Hippocampal formation (tissue), 2 donors: ENCODE results near the gene ARHGAP22.

Source experiments
- DNase-seq, 2 donors: peaks; one replicate each; lab custom pipeline; 2025; lab: John Stamatoyannopoulos, UW

The ARHGAP22 gene

DNA sequence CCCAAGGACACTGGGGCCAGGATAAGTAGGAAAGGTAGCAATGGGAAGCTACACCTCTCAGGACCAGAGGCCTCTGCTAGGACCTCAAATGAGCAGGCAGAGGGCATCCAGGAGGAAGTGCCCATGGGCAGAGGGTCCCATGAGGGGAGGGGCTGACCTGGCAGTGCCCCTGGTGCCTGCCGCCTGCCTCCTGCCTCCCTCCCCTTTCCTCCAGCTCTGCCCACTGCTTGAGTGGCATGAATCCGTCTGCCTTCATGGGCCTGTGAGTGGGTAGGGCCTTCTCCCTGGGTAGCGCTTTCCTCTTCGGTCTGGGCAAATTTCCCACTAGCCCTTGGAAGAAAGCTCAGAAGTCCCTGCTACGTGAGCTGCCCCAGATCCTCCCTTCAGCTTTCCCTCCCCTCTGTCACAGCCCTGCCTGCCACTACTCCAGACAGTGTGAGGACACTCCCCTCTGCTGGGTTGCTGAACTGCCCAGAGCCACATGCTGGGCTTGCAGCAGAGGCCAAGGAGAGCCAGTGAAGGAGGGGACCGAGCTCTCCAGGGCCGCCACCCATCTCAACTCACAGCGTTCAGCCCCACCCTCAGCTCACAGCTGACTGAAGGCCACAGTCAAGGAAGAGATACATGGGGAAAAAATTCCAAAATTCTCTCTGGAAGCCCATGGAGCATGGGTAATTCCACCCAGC is 141.4 kb downstream of the ARHGAP22 start:
- DNase-seq = no peak

DNA sequence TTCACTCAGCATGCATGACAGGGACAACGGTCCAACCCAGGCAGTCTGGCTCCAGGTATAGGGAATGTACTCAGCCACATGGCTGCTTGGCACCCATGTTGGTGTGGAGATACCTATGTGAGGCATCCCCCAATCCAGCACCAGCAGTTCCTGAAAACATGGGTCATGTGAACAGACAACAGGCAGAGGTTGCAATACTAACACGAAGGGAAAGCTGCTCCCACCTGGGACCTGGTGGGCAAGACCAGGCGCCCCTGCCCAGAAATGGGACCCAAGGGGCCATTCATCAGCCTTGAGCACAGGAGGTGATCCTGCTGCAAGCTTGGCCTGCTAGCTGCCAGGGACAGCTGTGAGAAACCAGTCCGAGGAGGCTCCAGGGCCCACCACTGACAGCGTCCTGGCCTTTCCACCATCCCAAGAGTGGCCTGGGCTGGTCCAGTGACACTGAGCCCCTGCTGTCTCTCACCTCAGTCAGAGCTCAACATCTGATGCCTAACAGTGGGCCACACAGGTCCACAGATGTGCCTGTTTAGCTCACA is 142.3 kb downstream of the ARHGAP22 start:
- no peak for DNase-seq

DNA sequence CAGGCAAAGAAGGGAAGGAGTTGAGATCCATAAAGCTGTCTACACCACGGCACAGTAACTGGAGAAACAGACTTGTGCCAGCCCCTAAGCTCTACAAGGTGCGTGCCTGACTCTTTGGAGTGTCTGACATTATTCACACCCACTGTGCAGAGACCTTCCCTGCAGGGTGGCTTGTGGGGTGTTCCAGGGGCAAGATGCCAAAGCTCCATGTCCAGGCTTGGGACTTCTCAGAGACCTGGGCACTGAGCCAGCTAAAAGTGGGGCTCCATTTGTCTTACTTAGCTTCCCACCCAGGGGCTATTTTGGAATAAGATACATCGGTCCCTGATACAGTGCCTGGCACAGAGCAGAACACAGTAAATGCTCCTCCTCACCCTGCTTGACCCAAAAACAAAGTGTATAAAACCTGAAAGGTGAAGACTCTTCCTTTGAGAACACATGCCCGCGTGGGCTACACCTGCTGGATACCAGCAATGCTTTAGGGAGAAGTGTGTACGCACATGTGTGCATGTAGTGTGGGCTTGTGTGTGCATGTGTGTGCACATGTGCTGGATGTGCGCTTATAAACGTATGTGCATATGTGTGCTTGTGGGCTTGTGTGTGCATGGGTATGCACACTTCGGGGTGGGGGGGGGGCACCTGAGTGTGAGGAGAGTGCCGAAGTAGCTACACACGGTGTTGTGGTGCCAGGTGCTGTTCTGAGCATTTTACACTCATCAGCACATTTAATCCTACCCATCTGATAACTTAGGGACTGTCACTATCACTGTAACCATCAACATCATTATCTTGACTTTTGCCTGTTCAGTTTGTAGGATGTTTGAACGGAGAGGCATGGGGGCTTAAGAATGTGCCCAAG is 143.0 kb downstream of the ARHGAP22 start:
- DNase-seq = no peak

DNA sequence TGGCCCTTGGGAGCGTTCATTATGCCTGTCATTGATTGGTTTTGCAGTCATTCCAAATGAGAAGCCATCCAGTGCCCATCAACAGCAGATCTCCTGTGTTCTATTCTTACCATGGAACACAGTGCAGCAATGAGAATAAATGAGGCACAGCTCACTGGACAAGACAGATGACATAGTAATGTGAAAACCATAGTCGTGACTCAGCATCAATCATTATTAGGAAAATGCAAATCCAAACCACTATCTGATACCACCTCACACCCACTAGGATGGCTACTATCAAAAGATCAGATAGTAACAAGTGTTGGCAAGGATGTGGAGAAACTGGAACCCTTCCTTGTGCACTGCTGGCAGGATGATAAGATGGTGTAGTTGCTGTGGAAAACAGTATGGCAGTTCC is 144.7 kb downstream of the ARHGAP22 start:
- DNase-seq = no peak

DNA sequence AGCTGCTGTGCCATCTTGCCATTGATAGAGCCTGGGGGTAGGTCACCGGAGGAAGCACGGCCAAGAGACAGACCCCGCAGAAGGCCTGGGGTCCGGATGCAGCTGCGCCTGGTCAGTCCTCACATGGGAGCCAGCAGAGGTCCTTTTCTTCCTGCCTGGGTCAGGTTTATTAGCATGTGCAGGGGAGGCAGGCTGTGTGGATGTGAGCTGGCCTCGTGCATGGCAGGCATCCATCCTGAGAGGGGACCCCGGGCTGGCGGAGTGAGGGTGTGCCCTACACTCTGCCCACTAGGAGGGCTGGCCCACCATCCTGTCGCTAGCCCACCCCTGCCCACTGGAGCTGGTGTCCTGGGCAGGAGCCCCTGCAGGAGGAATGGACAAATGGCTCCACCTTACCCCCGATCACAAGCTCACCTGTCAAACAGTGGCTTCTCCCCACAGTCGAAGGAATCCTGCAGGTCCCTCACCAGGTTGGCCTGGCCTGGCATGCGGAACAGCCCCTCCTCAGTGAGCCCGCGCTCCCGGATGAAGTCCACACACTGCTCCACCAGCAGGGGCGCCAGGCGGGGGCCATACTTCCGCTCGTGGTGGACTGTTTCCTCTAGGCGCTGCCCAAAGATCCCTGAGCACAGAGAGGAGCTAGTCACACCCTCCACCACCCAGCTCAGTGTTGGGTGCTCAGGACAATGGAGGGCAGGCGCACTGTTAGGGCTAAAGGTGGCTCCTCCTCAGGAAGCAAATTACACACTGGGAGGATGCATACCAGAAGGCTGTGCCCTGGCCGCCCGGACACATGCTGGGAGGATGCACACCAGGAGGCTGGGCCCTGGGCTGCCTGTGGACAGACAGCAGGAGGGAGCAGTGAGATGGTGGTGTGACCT is 145.4 kb downstream of the ARHGAP22 start:
- DNase-seq = no peak

DNA sequence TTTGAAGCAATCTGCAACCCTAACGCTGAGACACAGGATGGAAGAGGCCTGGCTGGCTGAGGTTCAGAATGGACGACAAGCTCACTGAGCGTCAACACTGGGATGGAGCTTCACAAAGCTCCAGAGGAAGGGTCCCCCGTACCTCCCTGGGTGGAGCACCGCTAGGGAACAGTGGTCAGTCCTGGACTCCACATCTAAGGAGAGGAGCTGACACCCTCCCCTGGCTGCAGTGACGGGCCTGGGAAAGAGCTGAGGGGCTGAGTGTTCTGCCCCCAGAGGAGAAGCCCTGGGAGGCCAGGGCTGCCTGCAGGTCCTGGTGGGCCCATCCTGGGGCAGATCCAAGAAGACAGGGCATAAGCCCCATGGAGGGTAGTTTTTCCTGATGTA is 146.2 kb downstream of the ARHGAP22 start:
- no peak for DNase-seq

DNA sequence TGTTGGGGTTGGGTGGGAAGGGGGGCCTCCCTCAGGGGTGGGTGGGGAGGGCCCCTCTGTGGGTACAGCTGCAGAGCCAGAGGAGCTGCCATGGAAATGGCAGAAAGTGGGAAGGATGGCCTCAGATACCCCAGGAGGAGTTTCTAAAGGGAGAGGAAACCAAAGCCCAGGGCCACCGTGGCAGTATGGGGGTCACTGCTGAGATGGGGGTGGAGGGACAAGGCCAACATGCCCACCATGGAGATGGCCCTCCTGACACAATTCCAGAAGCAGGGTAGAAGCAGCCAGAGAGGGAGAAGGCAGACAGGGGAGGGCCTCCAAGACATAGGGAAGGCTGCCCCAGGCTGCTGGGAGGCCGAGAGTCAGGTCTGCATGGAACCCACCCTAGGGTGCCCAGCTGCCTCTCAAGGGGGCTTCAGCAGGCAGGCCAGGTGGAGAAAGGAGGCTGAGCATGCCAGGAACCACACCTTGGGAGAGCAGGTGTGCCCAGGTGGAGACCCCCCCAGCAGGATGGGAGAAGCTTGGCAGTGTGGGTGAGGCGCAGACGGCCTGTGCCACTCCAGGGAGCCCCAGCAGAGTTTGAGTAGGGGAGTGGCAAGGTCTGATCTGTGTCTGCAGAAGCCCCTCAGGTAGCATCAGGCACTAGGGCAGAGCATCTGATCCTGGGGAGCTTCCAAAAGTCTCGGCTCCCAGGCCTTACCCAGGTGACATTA is 146.8 kb downstream of the ARHGAP22 start:
- no peak for DNase-seq

DNA sequence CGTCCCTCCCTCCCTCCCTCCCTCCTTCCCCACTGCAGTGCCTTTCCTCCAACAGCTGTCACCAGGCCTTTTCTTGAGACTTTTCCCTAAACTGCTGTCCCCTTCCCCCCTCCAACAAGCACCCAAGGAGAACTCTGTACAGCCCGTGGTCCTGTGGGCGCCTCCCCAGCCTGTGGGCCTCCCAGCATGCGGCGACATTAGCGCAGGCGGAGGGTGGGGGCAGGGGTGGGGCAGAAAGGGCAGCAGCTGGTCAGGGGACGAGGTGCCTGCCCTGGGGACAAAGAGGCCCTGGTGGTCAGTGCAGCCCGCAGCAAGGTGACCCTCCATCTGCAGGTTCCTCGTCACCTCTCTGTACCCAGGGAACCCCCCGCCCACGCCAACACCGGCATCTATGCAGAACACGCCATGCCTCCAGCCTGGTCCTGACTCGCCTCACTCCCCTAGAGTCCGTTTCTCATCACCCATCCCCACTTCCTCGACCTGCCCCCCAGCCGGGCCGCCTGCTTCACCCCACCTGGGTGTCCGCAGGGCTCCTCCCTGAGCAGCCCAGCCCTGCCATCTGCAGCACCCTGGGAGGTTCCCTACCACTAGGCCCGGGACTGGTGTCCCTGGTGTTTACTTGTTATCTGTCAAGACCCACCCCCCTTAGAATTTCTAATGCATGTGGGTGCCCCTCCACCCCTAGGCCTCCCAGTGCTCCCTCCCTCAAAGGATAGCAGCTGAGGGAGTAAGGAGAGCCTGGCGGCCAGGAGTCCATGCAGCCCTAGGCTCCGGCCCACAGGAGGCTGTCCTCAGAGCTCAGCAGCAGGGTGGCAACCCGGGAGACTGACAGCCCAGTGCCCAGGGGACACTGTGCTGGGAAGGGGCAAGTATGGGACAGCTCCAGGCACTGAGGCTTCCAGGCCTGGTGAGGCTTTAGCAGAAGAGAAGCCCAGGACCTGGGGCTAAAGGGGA is 147.8 kb downstream of the ARHGAP22 start:
- DNase-seq = no peak

DNA sequence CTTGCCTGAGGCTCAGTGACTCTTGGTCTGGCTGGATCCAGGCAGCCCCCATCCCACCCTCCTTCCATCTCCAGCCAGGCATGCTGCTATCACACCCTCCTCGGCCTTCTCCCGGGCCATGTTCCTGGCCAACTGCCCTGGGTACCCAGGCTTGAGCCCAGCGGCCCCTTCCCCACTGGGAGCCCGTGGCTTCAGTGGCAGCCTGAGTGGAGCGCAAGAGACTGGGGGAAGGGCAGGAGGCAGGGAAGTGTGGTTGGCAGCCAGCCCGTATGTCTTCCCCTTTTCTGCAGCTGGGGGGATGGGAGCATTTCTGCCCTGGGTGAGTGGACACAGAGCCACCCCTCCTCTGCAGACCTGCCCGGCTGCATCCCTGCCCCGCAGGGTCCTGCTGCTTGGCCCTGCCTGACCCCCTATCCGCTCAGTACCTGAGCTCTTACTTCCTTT is 148.5 kb downstream of the ARHGAP22 start:
- peak; percentile 29 to 31 for DNase-seq

DNA sequence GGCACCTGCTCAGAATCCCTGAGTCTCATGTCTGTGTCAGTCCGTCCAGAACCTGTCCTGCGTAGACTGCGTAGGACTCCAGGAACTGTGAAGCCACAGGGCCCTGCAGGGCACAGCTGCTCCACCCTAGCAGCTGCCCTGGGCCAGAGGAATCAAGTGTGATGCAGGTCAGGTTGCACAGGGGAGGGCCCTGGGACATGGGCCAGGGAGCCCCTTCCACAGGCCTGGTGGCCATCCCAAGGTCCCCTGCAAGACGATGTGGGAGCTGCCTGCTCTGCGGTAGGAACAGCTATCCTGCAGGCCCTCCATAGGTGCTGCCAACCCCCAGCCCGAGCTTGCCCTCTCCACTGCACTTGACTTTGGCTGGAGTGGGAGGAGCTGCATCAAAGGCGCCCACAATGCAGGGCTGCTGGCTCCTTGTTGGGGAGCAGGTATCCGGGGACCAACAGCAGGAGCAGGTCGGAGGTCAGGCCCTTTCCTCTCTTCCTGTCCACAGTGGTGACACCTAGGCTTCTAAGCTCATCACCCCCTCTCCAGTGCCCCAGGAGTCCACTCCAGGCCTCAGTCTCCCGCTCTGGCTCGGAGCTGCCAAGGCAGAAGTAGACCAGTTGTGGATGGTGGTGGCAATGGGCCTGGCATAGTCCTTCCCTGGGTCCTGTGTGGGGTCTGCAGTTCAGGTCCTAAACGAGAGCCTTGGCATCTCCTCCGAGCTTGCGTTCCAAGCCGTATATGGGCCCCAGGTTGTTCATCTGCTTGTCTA is 149.3 kb downstream of the ARHGAP22 start:
- no peak for DNase-seq

DNA sequence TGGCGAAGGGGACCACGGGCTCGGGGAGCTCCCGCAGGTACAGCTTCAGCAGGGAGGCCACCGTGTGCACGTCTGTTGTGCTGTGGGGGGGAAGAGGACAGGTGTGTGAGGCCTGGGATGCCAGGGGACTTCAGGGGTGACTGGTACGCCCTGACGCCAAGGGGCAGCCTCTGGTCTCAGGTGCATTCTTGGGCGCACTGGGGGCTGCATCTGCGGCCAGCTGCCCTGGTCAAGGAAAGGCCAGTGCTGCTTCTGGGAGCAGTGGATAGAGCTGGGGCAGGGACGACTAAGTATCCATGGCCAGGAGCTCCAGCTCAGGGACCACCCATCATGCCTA is 149.8 kb downstream of the ARHGAP22 start:
- DNase-seq = no peak

DNA sequence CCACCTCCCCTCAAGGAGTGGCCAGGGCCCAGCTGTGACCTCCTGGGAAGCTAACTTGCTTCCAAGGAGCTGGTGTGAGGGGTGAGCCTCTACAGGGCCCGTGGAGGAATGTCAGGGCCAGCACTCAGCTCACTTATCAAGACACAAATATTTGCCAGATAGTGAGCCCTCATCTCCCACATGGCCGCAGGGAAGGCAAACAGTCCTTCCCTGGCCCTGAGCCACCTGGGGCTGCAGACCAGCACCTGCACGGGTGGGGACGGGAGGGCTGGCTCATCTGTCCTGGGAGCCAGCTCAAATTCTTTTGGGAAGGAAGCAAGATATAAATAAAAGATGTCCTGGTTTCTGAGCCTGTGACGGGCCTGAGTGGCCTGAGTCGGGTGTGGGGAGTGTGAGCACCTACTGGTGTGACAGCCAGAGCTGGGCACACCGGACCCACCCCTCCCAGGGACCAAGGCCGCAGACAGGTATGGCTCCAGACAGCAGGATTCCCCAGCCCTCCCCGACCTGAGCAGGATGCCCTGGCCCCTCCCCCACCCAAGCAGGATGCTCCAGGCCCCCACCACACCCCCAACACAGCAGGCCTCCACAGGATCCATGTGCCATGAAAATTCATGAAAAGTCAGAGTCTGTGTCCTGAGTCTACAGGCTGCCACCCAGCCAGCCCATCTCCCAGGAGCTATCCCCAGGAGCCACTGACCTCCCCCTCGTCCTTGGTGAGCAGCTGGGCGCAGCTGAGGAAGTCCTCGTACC is 150.4 kb downstream of the ARHGAP22 start:
- no peak for DNase-seq

DNA sequence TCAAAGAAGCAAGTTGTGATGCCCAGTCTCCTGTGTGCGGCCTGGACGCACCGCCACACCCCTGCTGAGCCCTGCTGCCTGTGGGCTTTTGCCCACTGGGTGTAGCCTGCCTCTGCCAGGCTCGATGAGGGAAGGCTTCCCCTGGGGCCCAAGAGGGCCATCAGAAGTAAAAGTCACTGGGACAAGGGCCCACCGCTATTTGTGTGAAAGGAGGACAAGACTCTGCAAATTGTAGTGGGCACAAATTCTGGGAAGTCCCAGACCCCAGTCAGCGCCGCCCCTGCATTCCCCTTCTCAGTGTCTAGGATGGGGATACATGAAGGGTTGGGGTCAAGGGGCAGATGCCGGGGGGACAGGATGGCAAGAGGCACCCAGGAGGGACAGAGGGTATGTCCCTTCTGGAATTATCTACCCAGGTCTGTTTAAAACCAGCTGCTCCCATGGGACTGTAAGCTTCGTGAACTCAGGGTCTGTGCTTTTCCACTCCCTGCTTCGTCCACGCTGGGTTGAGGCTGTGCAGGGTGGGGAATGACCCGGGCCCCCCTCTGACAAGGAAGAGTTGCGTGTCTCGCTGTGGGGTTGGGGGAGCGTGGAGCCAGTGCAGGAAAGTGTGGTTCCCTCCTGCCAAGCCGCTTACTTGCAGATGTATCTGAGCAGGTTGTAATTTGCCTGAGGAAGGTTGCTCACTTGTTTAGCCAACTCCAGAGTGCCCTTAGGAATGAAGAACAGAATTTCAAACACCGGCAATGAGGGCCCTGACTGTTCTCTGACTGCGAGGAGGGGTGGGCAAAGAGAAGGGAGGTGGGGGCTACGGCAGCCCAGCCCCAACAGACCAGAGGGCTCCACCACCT is 151.2 kb downstream of the ARHGAP22 start:
- DNase-seq = no peak

DNA sequence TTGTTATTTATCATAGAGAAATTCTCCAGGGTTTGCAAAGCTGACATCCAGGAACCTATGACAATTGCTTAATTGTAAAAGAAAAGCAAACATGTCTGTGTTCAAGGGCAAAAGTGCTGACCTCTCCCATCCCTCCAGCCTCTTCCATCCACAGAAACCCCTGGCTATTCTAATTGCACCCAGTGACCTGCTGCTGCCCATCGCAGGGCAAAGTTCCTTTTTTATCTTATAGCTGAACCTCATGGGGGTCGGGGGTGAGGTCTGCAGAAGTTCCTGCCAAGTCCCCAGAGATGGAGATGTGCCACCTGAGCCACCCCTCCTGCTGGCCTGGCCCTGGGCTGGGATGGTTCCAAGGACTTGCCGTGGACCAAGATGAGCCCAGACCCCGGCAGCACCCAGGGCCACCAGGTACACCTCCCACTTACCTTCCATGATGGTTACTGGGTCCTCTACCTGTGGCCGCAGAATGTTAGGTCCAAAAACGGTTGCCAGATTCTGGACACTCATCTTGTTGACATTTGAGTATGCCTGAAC is 151.9 kb downstream of the ARHGAP22 start:
- no peak for DNase-seq

DNA sequence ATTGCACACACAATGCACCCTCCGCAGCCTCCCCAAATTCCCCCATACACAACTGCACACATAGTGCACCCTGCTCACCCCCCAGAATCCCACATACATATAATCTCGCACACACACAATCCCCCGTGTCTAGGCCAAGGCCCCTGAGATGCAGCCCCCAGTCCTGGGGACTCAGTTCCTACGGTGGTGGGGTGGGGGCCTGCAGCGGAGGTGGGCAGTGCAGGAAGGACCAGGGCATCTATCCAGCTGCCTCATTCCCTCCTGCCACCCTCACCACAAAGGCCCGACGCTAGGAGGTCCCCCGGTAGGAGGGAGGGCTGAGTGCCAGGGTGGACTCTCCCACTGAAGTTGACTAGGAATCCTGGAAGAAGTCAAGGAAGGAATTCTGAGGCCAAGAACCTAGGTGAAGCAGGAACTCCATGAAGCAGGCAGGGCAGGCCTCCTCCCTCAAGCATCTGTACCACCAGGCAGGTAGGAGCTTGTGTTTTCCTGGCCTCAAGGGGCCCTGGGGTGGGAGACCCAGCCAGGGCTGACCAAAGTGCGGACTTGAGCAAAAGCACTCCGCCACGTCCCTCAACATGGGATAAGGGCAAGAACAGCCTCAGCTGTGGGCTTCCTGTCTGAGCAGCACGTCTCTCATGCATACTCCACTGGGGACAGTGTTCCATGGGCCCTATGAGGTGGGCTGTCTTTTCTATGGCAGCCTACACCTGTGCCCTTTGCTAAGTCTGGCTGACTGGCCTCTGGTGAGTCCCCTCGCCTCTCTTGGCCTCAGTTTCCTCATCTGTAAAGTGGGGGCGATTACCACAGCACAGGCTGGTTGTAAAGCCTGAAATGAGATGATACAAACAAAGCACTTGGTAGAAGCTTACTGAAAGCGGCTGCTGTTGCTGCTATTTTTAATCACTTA is 152.6 kb downstream of the ARHGAP22 start:
- DNase-seq = no peak

DNA sequence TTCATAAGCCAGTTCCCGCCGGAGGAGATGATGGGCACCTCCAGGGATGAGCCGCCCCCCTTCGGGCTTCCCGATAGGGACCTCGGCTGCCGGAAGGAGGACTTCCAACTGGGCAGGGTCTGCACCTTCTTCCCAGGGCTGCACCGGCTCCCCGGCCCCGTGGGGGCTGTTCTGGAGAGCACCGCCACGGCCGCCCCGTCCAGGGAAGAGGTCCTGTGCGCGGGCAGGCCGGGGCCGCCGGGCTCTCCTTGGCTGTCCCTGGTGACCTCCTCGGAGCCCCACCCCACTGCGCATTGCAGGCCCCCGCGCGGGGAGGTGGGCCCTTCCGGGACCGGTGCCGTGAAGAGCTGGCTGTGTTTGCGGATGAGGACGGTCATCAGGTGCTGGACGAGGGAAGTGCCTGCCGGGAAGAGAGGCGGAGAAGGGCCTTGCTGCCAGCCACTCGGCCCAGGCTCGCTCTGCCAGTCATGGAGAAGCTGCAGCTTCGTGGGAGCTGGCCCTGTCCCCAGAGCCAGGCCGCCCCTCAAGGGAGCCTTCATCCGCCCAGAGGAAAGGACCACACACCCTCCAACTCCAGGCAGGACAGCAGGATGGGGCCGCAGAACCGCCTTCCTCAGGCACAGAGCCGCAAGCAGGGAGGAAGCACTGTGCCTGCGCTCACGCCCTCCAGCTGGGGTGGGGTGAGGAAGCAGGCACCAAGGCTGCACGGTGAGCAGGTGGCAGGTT is 154.0 kb downstream of the ARHGAP22 start:
- no peak for DNase-seq
